Activated CD4-positive, CD25-positive, alpha-beta regulatory T cell treated with anti-CD3 and anti-CD28 coated beads, Interleukin-2, amount 50 U/mL, for 16 hours (primary cell): ENCODE data around the gene SCUBE1.

Experiments
- DNase-seq: peaks from one replicate; pipeline ENCODE4 v3.0.0-alpha.2; 2020; ENCODE audit warnings: low read depth, low spot score

The SCUBE1 gene

GRCh38 chr22:43239193-43239780 lies 103.9 kb downstream of the SCUBE1 start:
- DNase-seq = no peak

DNA sequence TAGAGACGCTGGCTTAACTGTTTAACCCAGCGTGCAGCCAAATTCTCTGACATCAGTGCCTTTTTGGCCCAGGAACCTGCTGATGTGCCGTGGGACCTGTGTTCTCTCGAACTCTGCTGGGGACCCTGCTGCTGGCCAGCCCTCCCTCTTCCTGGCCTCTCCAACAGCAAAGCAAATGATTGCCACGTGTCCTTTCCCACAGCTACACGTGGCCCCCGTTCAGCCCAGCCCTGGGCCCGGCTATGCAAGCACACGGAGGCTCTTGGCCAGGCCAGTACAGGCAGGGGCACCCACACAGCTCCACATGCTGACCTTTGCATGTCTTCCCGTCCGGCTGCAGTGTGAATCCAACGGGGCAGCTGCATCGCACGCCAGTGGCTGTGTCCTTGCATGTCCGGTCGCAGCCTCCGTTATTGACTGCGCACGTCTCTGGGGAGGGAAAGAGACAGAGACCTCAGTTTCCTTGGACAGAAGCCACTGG lies 104.6 kb downstream of the SCUBE1 start:
- no peak for DNase-seq

DNA sequence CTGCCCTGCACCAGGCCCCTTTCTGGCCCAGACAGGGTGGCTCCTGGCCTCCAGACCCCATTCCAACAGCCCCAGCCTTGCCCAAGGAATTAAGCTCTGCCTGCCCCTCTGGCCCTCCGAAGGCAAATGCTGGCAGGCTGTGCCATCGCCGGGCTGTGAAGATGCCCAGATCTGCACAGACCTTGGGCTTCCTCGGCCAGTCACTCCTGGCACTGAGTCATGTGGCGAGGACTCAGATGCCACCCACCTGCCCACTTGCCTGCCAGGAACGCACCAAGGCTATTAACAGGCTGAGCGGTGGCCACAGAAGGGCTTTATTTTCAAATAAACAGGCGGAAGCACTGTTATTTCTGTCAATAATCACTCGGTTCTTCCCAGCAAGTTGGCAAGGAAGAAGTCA lies 105.9 kb downstream of the SCUBE1 start:
- no peak for DNase-seq

GRCh38 chr22:43236411-43237166 lies 106.6 kb downstream of the SCUBE1 start:
- DNase-seq = no peak

DNA sequence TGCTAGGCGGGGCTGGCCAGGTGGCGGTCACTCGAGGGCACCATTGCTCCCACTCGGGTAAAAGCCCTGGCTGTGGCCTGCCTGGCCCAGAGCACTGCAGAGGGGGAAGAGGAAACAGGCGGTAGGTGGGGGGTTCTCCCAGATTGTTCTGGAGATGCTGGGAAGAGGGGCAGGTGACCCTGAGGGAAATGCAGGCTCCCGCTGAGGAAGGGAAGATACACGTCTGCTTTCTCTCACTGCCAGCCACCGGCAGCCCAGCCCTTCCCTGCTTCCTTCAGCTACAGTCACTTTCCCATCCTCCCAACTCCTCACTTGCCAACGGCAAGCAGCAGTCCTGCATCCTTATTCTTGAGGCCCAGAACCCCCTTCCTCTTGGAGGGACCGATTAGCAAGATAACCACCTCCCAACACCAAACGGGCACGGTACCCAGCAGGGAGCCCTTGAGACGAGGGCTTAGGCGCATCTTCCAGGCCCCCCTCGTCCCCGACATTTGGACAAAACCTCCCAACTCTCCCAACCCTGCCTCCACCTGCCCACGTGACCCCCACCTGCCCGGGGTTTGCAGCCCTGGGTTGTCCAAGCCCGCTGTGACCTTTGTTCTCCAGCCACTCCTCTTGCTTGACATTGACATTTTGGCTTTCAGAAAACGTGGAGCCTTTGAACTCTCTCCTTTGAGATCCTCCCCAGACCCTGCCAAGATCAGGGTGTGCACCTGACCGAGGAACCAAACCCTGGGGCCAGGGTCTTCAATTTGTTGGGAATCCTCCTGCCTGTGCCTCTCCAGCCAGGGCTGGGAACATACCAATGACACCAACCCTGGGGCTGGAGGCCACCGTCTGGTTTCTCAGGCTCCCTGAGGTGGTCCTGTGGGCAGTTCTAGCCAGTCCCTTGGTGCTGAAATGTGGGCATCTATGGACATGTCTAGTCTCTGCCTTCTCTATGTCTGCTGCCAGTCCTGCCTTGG lies 107.4 kb downstream of the SCUBE1 start:
- DNase-seq = no peak

DNA sequence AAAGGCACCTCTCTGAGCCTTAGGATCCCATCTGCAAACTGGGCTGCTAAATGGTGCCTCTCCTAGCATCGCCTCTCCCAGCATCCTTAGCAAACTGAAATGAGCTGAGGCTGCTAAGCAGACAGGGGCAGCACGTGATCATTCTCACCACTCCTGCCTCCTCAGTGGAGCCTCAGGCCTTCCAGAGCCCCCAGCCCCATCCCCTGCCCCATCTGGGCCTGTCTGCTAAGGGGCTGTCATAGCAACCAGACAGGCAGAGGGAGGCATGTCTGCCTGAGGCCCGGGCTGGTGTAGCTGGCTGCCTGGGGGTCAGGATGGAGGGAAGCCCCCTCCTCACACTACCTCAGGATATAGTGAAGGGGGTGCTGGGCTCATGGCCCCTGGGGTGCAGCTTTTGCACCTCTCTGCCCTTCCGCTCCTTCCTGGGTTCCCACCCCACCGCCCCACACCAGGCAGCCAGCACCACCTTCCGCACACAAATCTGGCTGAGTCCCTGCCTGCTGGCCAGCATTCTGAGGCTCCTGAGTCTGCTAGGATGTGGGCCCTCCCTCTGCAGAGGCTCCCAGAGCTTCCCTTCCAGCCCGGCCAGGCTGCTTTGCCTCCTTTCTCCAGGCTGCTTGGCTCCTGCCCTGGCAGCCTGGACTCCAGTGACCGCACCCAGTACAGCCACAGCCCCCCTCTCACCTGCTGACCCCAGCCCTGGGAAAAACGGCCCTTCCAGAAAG lies 108.7 kb downstream of the SCUBE1 start:
- no peak for DNase-seq

DNA sequence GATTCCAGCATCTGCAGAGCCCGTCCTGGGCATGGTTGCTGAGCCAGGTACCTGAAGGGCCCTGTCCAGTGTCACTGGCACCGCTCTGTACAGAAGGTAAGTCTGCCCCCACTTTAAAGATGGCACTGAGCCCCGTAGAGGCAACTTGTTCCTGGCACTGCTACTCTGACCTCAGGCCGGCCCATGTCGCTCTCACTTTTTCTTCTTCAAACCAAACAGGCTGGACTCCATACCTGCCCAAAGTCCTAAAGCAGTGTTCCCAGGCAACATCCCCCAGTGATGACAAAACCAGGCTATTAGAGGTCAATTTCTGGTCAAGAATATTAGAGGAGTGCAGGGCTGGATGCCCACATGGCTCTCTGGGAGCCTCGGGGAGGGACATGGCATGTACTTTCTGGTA lies 109.6 kb downstream of the SCUBE1 start:
- DNase-seq = no peak

GRCh38 chr22:43232445-43232844 lies 110.7 kb downstream of the SCUBE1 start:
- DNase-seq = no peak

DNA sequence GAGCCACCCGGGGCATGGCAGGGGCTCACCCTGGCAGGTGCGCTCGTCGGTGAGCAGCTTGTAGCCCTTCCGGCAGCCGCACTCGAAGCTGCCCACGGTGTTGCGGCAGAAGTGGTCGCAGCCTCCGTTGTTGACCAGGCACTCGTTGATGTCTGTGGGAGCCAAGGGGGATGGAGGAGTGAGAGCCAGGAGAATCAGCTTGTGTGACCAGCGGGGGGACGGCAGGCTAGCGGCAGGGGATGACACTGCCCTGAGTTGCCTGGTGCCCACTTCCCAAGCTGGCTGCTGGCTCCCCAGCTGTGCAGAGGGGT lies 111.5 kb downstream of the SCUBE1 start:
- DNase-seq = no peak

- peak; percentile 40 for DNase-seq
Measured at GRCh38 chr22:43230971-43231723, 112.0 kb downstream of the SCUBE1 start.

GRCh38 chr22:43230571-43230970 lies 112.6 kb downstream of the SCUBE1 start:
- no peak for DNase-seq

DNA sequence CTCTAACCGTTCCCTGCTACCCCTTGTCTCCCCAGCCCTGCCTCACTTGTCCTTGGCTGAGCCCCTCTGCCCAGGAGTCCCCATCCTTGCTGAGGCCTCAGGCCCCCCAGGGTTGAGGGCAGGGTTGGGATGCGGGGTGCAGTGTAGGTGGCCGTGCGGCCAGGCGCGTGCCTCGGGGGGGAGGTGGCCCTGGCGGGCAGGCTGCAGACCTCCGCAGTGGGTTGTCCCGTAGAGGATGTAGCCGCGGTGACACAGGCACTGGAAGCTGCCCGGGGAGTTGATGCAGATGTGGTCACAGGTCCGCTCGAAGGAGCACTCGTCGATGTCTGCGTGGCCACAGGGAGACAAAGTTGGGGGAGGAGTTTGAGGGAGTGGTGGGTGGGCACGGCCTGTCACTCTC lies 114.3 kb downstream of the SCUBE1 start:
- no peak for DNase-seq

GRCh38 chr22:43228330-43228729 lies 114.8 kb downstream of the SCUBE1 start:
- no peak for DNase-seq

DNA sequence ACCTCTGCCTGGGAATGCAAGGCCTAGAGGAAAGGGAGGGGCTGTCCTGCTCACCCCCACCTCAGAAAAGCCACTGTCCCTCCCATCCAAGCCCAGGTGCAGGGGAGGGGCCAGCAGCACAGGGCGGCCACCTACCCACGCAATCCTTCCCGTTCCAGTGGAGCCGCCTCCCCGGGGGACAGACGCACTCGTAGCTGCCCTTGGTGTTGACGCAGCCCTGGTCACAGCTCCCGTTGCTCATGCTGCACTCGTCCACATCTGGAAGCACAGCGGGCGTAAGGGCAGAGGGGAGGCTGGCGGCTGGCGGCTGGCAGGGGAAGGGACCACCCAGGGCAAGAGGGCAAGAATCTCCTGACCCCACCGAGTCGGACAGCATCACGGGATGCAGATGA lies 115.9 kb downstream of the SCUBE1 start:
- no peak for DNase-seq

- no peak for DNase-seq
Measured at GRCh38 chr22:43226377-43227238, 116.6 kb downstream of the SCUBE1 start.

DNA sequence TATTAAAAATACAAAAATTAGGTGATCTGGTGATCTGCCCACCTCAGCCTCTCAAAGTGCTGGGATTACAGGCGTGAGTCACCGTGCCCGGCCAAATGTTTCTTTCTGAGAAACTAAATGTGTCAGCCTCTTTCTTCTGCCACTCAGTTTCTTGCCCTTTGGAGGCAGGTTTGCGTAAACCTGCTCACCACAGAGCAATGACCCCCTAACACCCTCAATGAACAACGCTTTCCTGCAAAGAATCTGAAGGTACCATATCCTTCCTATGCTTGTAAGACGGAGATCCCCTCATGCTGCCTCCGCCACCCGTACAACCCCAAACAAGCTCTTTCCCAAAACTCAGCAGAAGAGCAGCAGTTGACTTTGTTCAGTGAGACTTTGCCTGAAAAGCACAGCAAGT lies 117.6 kb downstream of the SCUBE1 start:
- no peak for DNase-seq

DNA sequence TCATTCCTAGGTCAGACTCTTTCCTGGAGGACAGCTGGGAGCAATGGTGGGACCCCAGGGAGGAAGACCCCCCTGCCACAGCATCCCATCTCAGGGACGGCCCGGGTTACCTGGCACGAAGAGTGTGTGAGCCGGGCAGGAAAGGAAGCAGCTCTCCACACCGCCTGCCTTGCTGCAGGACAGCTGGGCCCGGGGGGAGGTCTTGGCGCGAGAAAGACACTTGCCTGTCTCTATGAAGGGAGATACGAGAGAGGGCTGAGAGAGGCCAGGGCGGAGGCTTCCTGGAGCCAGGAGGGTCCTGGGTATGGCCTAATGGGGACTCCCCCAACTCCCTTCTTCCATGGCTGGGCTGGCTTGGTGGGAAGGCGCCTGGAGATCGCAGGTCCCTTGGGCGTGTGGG lies 120.2 kb downstream of the SCUBE1 start:
- DNase-seq = no peak

GRCh38 chr22:43222262-43222661 lies 120.9 kb downstream of the SCUBE1 start:
- no peak for DNase-seq

DNA sequence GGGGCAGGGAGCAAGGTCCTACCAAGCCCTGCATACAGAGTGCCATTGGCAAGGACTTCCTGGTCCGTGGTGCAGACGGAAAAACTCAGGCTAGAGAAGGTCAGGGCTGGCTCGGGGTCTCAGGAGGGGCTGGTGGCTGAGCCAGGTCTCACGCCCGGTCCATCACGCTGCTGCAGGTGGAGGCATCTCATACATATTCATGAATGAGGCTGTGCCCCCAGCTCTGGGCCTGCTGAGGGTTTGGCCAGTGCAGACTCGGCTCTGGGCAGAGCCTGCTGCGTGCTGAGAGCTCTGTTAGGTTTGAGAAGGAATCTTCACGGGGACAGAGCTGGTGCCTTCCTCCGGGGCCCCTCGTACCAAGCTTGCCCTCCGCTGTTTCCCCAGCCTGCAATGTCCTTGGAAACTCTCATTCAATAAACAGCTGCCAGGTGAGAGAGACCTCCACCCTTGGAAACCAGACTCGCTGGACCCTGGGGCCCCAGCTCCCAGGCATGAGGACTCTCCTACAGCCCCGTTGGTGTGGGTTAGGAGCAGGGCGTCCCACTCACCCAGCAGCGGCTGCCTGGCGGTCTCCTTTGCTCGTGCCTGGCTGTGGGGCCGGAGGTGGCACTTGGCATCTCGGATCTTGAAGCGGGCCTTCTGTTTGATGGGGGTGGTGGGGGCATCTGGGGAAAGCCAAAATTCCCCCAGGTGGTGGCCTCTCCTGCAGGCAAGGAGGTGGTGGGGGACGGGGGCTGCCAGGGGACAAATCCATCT lies 122.4 kb downstream of the SCUBE1 start:
- no peak for DNase-seq
